K562 (cell line): Measurements from ENCODE around the gene TOMM5. TPM values are rescaled to one million over a fixed set of nuclear protein-coding genes. Genes with fewer than 3 reads are reported as not detected.

Experiments used
- BRD4 ChIP-seq: fragments of 200-600 bp; sonication (generic); IDR thresholded peaks from 2 replicates; pipeline ENCODE4 v1.6.1; 2017; ENCODE audit warnings: inconsistent platforms
- ELF4 ChIP-seq: fragments of 450-650 bp; formaldehyde crosslinking; IDR thresholded peaks from 2 replicates; pipeline ENCODE4 v1.4.0; 2022; ENCODE audit warnings: missing genetic modification characterization
- HOXB6 ChIP-seq: fragments of 250-450 bp; sonication (Bioruptor Pico); IDR thresholded peaks from 2 replicates; pipeline ENCODE4 v1.5.1; 2022; ENCODE audit warnings: mild to moderate bottlenecking, borderline replicate concordance
- KDM4B ChIP-seq, 2 experiments: fragments of 450-650 bp in 1 of 2; sonication (generic) in 1 of 2; IDR thresholded peaks; 2 replicates each; pipeline ENCODE4 v1.6.1; 2016 to 2017; ENCODE audit warnings: borderline replicate concordance in 2 of 2, antibody characterized with exemption in 1 of 2, low read depth in 1 of 2, mild to moderate bottlenecking in 1 of 2
- MAFF ChIP-seq: IDR thresholded peaks from 2 replicates; pipeline ENCODE4 v1.6.1; 2012; ENCODE audit warnings: low read length, improper control_type of control experiment
- MECOM ChIP-seq: fragments of 250-450 bp; sonication (Bioruptor Pico); IDR thresholded peaks from 2 replicates; pipeline ENCODE4 v1.8.0; 2022; ENCODE audit warnings: inconsistent platforms
- MXD1 ChIP-seq: fragments of 250-450 bp; sonication (Bioruptor Pico); IDR thresholded peaks from 2 replicates; pipeline ENCODE4 v1.8.0; 2021; ENCODE audit warnings: borderline replicate concordance, mild to moderate bottlenecking, moderate library complexity; ENCODE audit not compliant: poor library complexity, severe bottlenecking
- RERE ChIP-seq: sonication (generic); formaldehyde crosslinking; IDR thresholded peaks from 2 replicates; pipeline ENCODE4 v1.8.0; 2023; ENCODE audit warnings: missing genetic modification reagents, mild to moderate bottlenecking, borderline replicate concordance
- SFPQ ChIP-seq: fragments of 200-400 bp; formaldehyde crosslinking; IDR thresholded peaks from 2 replicates; pipeline ENCODE4 v1.6.1; 2017; ENCODE audit warnings: mild to moderate bottlenecking, low read depth, low read length, moderate library complexity
- ZNF133 ChIP-seq: fragments of 250-450 bp; sonication (Bioruptor Pico); IDR thresholded peaks from 2 replicates; pipeline ENCODE4 v1.4.0; 2020; ENCODE audit warnings: mild to moderate bottlenecking
- ZNF184 ChIP-seq: sonication (generic); formaldehyde crosslinking; IDR thresholded peaks from 2 replicates; pipeline ENCODE4 v1.5.0; 2020; ENCODE audit warnings: missing genetic modification reagents
- ZNF24 ChIP-seq: fragments of 450-650 bp; IDR thresholded peaks from 2 replicates; pipeline ENCODE4 v1.6.1; 2016
- ZNF263 ChIP-seq: sonication (generic); formaldehyde crosslinking; IDR thresholded peaks from 2 replicates; pipeline ENCODE4 v1.8.0; 2022; ENCODE audit warnings: mild to moderate bottlenecking, missing genetic modification reagents, borderline replicate concordance
- ZNF384 ChIP-seq: IDR thresholded peaks from 2 replicates; pipeline ENCODE4 v1.6.1; 2012; ENCODE audit warnings: low read depth, low read length, improper control_type of control experiment
- polyA plus RNA-seq, 8 experiments: library from polyadenylated mRNA; depleted of rRNA in 4 of 8; stranded (reverse) in 5 of 8; unstranded in 3 of 8; fragments of >200 nt; fragmentation: Nextera tagmentation in 2 of 8; fragmentation: Illumina TruSeq in 1 of 8; extraction: Ambion mirVana in 2 of 8; extraction: Trizol in 1 of 8; gene quantifications; 2 replicates each; pipeline versions ENCODE4 v1.2.1 to v1.2.3, GENCODE V29; 2011 to 2014; ENCODE audit warnings: inconsistent platforms in 1 of 8, missing spikeins in 1 of 8
- total RNA-seq, 7 experiments: library from RNA; depleted of rRNA in 6 of 7; stranded (reverse); fragments of >200 nt in 6 of 7; fragmentation: Illumina TruSeq in 2 of 7; extraction: Trizol in 2 of 7; gene quantifications; 2 replicates each; pipeline versions ENCODE4 v1.2.1 to v1.2.3, GENCODE V29; 2011 to 2021; ENCODE audit warnings: low replicate concordance in 1 of 7

The TOMM5 gene
- total and polyA plus RNA-seq, 9 of the 15 experiments (the other 6 are each of a cell fraction or from before 2014, with no cell fraction given), result 262 to 1,742 (median 496) TPM

DNA sequence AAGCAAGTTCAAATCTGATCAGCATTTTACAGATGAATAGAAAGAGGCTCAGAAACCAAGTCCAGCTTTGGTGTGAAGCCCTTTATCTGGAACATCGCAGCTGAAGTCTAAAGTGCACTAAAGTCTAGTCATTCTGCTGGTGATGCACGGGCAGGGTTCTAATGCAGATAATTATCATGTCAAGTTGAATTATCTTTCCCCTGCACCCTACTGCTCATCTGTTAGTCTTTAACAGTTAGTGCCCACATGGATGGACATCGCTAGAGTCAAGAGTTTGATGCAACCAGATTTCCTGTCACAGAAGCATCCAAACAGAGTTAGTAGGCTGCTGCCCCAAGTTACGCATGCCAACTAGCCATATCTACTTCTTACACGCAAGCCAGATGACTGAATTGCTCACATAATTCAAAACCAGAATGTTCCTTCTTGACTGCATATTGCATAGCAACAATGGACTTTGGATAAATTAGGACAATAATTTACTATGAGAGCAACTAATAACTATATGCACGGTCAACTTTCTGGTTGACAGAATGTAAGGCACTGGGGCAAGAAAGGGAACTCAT lies 1.6 kb upstream of the TOMM5 start (continued):
- no peak for TF ChIP-seq SFPQ
- TF ChIP-seq ZNF133, result no peak
- TF ChIP-seq MXD1 (CRISPR knock-in tag), result no peak
- TF ChIP-seq MAFF, result no peak
- TF ChIP-seq RERE, result no peak
- TF ChIP-seq ZNF384, result no peak
- no peak for TF ChIP-seq HOXB6 (CRISPR knock-in tag)
- 0 out of 2 replicates have a peak, but pooled peaks have one; percentile 5 for TF ChIP-seq ZNF24
- no peak for TF ChIP-seq ZNF184 (CRISPR knock-in tag)
- peak; percentile 69 for TF ChIP-seq MECOM (CRISPR knock-in tag)
- no peak for TF ChIP-seq ZNF263
- no peak for TF ChIP-seq BRD4
- TF ChIP-seq ELF4 (CRISPR knock-in tag), result no peak
- TF ChIP-seq KDM4B (IDR thresholded peaks at IDR 0.05; ENCODE audit: borderline replicate concordance in 2 of 2, low read depth in 1 of 2), result no peak
